Measurements from ENCODE around the gene NSF.

GRCh38 chr17:46759141-46759540 lies 168.7 kb downstream of the NSF start:
- TF ChIP-seq OSR1 (CRISPR knock-in tag; IDR thresholded peaks at IDR 0.05) (no peak), ZNF8 (CRISPR knock-in tag; IDR thresholded peaks at IDR 0.05) (no peak), CSDC2 (CRISPR knock-in tag; IDR thresholded peaks at IDR 0.05) (no peak), TSHZ2 (CRISPR knock-in tag; IDR thresholded peaks at IDR 0.05) (no peak)
